Measurements from ENCODE around the gene NTN5. TPM values are rescaled to one million over a fixed set of nuclear protein-coding genes. Genes with fewer than 3 reads are reported as not detected.

Gene NTN5
- total and polyA plus RNA-seq, 2 donors from 2014 or later, result 0.52 to 0.85 TPM

DNA sequence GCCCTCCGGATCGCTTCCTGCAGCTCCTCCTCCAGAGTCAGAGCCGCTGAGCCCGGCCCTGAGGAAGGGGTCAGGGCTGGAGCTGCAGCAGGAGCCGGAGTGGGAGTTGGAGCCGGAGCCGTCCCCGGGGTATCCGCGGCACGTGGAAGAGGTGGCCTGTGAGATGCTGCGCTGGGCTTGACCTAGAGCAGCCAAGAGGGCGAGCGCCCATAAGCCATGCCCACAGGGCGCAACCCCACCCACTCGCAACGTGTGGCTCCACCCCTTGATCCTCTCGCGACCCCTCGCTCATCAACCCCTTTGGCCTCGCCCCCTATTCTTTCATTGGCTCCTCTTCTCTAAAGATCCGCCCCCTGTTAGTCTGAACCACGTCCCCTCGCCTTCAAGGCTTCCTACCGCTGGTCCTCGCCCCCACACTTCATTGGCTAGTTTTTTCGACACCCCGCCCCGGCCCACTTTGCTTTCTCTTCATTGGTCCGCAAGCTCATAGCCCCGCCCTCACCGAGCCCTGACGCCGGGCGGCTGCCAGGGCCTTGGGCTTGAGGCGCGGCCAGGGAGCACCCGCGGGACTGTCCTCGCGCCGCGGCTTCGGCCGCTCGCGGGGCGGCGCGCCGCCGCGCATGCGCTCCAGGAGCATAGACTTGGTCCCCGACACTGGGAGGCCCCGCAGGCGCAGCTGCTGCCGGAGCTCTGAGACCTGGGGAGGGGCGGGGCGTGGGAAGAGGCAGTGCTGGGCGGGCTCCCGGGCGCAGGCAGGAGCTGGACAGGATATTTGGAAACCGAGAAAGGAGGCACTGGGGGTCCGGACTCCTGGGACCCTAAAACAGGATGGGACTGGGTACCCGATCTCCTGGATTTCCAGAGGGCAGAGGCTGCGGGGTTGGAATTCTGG, 41.3 kb upstream of the NTN5 start:
- H3K4me1 ChIP-seq (ENCODE audit: control insufficient read depth in 2 of 3, insufficient read depth in 2 of 3, low read depth in 1 of 3, low read length in 3 of 3), result peaks cover 0 to 20% (median 8%) of the 10 kb centered on the region in 3 donors
- peak; percentile 98 for FAIRE-seq

DNA sequence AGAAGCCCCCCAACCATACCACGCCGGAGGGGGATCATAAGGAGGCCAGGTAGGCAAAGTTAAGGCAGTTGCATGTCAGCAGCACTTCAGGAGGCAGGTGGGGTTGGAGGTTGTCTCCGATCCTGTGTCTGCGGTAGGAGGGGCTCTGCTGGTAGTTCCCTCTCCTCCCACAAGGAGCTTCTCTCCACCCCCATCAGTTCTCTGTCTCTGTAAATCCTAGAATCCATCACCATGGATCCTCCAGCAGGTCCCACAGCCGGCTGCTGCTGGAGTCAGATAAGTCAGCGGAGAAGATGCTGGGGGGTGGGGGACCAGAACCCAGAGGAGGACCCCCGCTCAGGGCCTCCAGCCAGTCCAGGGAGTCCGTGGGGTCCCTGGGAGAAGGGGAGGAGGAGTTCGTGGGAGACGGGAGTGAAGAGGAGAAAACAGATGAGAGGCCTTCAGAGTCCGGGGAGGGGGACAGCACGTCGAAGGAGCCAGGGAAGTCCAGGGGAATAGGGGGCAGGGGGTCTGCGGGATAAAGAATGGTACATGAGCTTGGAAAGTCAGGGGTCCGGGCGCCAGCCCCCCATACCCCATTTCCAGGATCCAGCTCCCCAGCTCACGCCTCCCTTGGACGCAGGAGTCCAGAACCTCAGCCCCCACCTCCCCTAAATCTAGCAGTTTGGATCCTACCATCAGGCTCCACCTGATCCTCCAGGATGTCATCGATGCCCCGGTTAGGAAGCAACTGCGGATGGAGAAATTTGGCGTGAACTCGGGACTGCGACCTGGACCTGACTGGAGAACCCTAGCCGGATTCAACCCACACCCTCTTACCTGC, 40.4 kb upstream of the NTN5 start:
- FAIRE-seq (no peak), DNase-seq (peak in 4 of 5 donors; percentile 30 to 82 (median 63))
- Histone ChIP-seq H3K4me3 (ENCODE audit: low read length in 3 of 3) (peak overlapping the region; percentile 75 to 82 (median 81)), H3K4me1 (ENCODE audit: control insufficient read depth in 2 of 3, insufficient read depth in 2 of 3, low read depth in 1 of 3, low read length in 3 of 3) (peaks cover 0 to 18% (median 8%) of the 10 kb centered on the region in 3 donors), H3K36me3 (ENCODE audit: control insufficient read depth in 2 of 3, insufficient read depth in 3 of 3, low read length in 3 of 3) (no peaks in the 10 kb centered on the region), H3K27me3 (ENCODE audit: control insufficient read depth, insufficient read depth, low read length) (no peaks in the 10 kb centered on the region), H3K9ac (ENCODE audit: low read length in 3 of 3) (peak overlapping the region; percentile 49 to 72 (median 67)), H3K9me3 (ENCODE audit: control insufficient read depth in 2 of 3, insufficient read depth in 1 of 3, low read length in 3 of 3) (no peaks in the 10 kb centered on the region), H3K27ac (ENCODE audit: low read depth in 2 of 2, low read length in 2 of 2) (peak overlapping the region; percentile 5 to 51)
- intact Hi-C loops (cut with DNase I), result no loop called here
- TF ChIP-seq, protein P1, sequence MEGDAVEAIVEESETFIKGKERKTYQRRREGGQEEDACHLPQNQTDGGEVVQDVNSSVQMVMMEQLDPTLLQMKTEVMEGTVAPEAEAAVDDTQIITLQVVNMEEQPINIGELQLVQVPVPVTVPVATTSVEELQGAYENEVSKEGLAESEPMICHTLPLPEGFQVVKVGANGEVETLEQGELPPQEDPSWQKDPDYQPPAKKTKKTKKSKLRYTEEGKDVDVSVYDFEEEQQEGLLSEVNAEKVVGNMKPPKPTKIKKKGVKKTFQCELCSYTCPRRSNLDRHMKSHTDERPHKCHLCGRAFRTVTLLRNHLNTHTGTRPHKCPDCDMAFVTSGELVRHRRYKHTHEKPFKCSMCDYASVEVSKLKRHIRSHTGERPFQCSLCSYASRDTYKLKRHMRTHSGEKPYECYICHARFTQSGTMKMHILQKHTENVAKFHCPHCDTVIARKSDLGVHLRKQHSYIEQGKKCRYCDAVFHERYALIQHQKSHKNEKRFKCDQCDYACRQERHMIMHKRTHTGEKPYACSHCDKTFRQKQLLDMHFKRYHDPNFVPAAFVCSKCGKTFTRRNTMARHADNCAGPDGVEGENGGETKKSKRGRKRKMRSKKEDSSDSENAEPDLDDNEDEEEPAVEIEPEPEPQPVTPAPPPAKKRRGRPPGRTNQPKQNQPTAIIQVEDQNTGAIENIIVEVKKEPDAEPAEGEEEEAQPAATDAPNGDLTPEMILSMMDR (IDR thresholded peaks at IDR 0.05; ENCODE audit: borderline replicate concordance, extremely low read depth, insufficient read depth), result no peak

More for the DNA sequence above, 41.3 kb upstream of the NTN5 start:
- peak overlapping the region; percentile 63 to 74 for H3K27ac ChIP-seq (ENCODE audit: low read depth in 2 of 2, low read length in 2 of 2)
- H3K9ac ChIP-seq (ENCODE audit: low read length in 3 of 3), result peak overlapping the region; percentile 49 to 82 (median 72)
- no peaks in the 10 kb centered on the region for H3K9me3 ChIP-seq (ENCODE audit: control insufficient read depth in 2 of 3, insufficient read depth in 1 of 3, low read length in 3 of 3)
- peak; percentile 100 for DNase-seq
- H3K36me3 ChIP-seq (ENCODE audit: control insufficient read depth in 2 of 3, insufficient read depth in 3 of 3, low read length in 3 of 3), result no peaks in the 10 kb centered on the region
- H3K4me3 ChIP-seq (ENCODE audit: low read length in 3 of 3), result peak overlapping the region; percentile 75 to 82 (median 81)
- intact Hi-C loops (cut with DNase I), result no loop called here
- TF ChIP-seq, protein P1 (IDR thresholded peaks at IDR 0.05; ENCODE audit: borderline replicate concordance, extremely low read depth, insufficient read depth), result peak; percentile 6
- no peaks in the 10 kb centered on the region for H3K27me3 ChIP-seq (ENCODE audit: control insufficient read depth, insufficient read depth, low read length)

DNA sequence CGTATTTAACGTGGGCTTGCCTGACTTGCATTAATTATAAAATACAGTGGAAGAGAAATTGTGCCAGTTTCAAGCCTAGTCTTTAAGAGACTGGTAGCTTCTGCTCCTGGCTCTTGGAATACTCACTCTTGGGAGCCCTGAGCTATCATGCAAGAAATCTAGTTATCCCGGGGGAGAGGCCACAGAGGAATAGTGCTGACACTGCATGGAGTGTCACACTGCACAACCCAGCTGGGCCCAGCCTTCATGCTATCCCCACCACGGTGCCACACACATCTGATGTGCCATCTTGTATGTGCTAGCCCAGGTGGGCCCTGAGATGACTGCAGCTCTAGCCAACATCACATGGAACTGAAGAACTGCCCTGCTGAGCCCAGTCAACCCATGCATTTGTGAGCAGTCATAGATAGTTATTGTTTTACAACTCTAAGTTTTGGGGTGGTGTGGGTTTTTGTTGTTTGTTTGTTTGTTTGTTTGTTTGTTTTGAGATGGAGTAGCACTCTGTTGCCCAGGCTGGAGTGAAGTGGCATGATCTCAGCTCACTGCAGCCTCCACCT, 38.4 kb upstream of the NTN5 start:
- Histone ChIP-seq H3K9me3 (ENCODE audit: control insufficient read depth in 2 of 3, insufficient read depth in 1 of 3, low read length in 3 of 3) (no peaks in the 10 kb centered on the region), H3K4me1 (ENCODE audit: control insufficient read depth in 2 of 3, insufficient read depth in 2 of 3, low read depth in 1 of 3, low read length in 3 of 3) (peaks cover 0 to 15% (median 8%) of the 10 kb centered on the region in 3 donors), H3K36me3 (ENCODE audit: control insufficient read depth in 2 of 3, insufficient read depth in 3 of 3, low read length in 3 of 3) (no peaks in the 10 kb centered on the region), H3K4me3 (ENCODE audit: low read length in 3 of 3) (no peak overlapping the region), H3K27ac (ENCODE audit: low read depth in 2 of 2, low read length in 2 of 2) (no peak overlapping the region), H3K27me3 (ENCODE audit: control insufficient read depth, insufficient read depth, low read length) (no peaks in the 10 kb centered on the region), H3K9ac (ENCODE audit: low read length in 3 of 3) (no peak overlapping the region)
- intact Hi-C loops (cut with DNase I), result no loop called here
- TF ChIP-seq, protein P1 (IDR thresholded peaks at IDR 0.05; ENCODE audit: borderline replicate concordance, extremely low read depth, insufficient read depth), result no peak
- FAIRE-seq, result no peak
- no peak for DNase-seq

All from kidney (tissue), 14 donors.